ENCODE data around the gene FMNL3. TPM values are rescaled to one million over a fixed set of nuclear protein-coding genes. Genes with fewer than 3 reads are reported as not detected.

Gene FMNL3
- total RNA-seq, 1 donor from 2014 or later: 17.3 TPM

DNA sequence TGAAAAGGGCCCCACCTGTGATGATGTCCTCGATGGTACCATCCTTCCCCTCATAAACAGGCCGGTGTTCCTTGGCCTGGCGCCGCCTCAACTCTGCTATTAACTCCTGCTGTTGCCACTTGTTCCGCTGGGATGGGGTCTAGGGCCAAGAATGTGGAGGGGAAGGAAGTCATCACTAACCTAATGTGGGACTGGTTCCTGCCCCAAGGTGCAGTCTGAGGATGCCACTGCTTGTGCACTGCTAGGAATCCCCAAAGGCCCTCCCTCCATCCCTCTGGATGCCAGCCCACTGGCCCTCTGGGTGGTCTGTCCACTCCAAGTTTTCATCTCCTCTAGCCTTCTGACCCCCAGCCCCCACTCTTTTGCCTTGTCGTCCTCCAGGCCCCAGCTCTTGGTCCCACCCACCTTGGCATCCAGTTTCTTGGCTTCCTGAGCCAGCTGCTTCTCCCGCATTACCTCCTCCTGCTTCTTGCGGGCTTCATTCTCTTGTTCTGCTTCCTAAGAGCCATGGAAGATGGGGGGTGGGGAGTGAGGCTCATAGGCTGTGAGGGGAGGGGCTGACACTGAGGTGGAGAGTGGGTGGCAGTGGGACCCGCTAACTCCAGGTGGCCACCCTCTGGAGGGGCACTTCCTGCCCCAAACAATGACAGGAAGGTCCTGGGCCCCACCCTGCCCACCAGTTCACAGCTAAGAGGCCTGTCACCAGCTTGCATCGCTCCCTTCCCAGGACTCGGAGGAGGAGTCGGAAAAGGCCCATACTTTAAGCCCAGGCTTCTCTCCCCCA lies 60.1 kb downstream of the FMNL3 start:
- no peaks in the 10 kb centered on the region for H3K9me3 Mint-ChIP-seq
- no peak for TF ChIP-seq EZH2 (IDR thresholded peaks at IDR 0.05)
- TF ChIP-seq, protein P1, sequence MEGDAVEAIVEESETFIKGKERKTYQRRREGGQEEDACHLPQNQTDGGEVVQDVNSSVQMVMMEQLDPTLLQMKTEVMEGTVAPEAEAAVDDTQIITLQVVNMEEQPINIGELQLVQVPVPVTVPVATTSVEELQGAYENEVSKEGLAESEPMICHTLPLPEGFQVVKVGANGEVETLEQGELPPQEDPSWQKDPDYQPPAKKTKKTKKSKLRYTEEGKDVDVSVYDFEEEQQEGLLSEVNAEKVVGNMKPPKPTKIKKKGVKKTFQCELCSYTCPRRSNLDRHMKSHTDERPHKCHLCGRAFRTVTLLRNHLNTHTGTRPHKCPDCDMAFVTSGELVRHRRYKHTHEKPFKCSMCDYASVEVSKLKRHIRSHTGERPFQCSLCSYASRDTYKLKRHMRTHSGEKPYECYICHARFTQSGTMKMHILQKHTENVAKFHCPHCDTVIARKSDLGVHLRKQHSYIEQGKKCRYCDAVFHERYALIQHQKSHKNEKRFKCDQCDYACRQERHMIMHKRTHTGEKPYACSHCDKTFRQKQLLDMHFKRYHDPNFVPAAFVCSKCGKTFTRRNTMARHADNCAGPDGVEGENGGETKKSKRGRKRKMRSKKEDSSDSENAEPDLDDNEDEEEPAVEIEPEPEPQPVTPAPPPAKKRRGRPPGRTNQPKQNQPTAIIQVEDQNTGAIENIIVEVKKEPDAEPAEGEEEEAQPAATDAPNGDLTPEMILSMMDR (IDR thresholded peaks at IDR 0.05): no peak
- TF ChIP-seq EZH2phosphoT487 (IDR thresholded peaks at IDR 0.05): no peak
- Histone ChIP-seq H2AFZ (replicated peaks) (no peak overlapping the region), H3K36me3 (no peaks in the 10 kb centered on the region), H3K4me2 (no peak overlapping the region), H3K4me3 (no peak overlapping the region), H3K79me2 (ENCODE audit: low read depth) (no peaks in the 10 kb centered on the region), H3K9me3 (ENCODE audit: low read depth) (no peaks in the 10 kb centered on the region), H3K9ac (no peak overlapping the region), H3F3A (ENCODE audit: low read depth) (peaks cover 1% of the 10 kb centered on the region), H4K20me1 (ENCODE audit: low read depth) (no peaks in the 10 kb centered on the region), H3K27ac (no peak overlapping the region), H3K27me3 (no peaks in the 10 kb centered on the region), H3K4me1 (peaks cover 4% of the 10 kb centered on the region)
- H3K36me3 Mint-ChIP-seq: peaks cover 31% of the 10 kb centered on the region
- DNase-seq (ENCODE audit: low spot score): no peak
- no peak overlapping the region for H3K4me3 Mint-ChIP-seq
- H3K27ac Mint-ChIP-seq: no peak overlapping the region
- no peaks in the 10 kb centered on the region for H3K27me3 Mint-ChIP-seq (ENCODE audit: insufficient read depth, low read depth)
- peaks cover 10% of the 10 kb centered on the region for H3K4me1 Mint-ChIP-seq

DNA sequence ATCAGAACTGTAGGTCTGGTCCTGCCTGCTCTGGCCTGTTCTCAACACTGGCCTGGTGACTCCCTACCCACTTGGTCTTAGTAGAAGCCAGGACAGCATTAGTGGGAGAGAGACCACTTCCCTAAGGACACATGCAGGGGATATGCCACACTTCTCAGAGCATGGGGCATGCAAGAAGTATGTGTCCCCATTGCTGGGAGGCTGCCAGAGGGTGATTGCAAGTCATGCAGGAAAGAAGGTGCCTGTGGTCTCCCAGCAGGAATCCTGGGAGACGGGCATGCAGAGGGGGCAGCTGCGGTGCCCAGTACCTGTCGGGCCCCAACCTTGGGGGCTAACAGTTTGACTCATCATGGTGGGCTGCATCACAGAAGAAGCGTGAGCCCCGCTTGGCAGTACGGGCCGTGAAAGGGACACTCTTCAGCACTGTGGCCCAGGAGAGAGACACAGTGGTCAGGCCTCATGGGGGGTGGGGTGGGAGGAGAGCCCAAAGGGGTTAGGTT lies 60.8 kb downstream of the FMNL3 start:
- H3K9ac ChIP-seq: no peak overlapping the region
- H3K36me3 Mint-ChIP-seq: peaks cover 28% of the 10 kb centered on the region
- no peaks in the 10 kb centered on the region for H3K79me2 ChIP-seq (ENCODE audit: low read depth)
- no peaks in the 10 kb centered on the region for H3K27me3 ChIP-seq
- H3K4me1 Mint-ChIP-seq: peaks cover 5% of the 10 kb centered on the region
- H3K9me3 Mint-ChIP-seq: no peaks in the 10 kb centered on the region
- DNase-seq (ENCODE audit: low spot score): no peak
- H3K36me3 ChIP-seq: no peaks in the 10 kb centered on the region
- no peaks in the 10 kb centered on the region for H3F3A ChIP-seq (ENCODE audit: low read depth)
- no peak overlapping the region for H3K27ac Mint-ChIP-seq
- no peaks in the 10 kb centered on the region for H3K4me1 ChIP-seq
- H3K9me3 ChIP-seq (ENCODE audit: low read depth): no peaks in the 10 kb centered on the region
- H2AFZ ChIP-seq (replicated peaks): no peak overlapping the region
- H3K4me2 ChIP-seq: no peak overlapping the region
- TF ChIP-seq EZH2phosphoT487 (IDR thresholded peaks at IDR 0.05) (no peak), EZH2 (IDR thresholded peaks at IDR 0.05) (no peak)
- TF ChIP-seq, protein P1 (IDR thresholded peaks at IDR 0.05): no peak
- no peak overlapping the region for H3K4me3 ChIP-seq
- H3K27me3 Mint-ChIP-seq (ENCODE audit: insufficient read depth, low read depth): no peaks in the 10 kb centered on the region
- no peak overlapping the region for H3K4me3 Mint-ChIP-seq
- H4K20me1 ChIP-seq (ENCODE audit: low read depth): no peaks in the 10 kb centered on the region
- no peak overlapping the region for H3K27ac ChIP-seq

DNA sequence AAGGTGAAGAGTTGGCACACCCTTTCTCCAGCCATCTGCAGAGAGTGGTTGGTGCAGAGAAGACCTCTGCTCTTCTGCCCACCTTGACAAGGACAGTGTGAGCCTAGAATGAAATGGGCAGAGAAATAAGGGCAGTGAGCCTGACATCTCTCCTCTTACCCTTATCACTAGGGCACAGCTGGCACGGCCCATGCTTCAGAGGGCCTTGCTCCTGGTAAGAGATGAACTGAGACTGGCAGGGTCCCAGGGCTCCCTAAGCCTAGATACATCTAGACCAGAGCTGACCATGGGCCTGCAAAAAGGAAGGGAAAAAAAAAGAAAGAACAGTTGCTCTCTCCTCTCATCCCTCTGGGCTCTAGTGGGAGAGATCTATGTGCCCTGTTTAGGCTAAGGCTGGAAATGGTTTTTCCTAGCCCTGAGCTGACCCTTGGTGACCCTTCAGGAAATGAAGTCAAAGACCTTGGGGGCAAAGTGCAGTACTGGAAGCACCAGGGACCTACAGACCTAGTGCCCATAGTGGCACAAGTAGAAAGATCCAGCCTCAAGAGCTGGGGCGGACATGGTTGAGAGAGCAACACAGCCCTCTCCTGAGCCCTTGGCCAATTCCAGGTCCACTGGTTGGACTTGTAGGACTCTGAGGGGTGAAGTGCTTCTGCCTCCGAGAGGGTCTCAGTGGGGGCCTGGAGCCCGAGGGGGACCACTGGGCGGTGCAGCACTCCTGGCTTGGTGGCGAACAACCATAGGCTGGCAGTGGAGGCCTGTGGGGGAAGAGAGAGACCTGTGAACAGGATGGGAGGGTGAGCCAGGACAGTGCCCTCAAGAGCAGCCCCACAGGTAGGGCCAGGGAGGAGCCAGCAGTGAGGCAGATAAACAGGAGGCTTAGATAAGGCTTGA lies 61.8 kb downstream of the FMNL3 start:
- H3K4me1 ChIP-seq: no peaks in the 10 kb centered on the region
- TF ChIP-seq, protein P1 (IDR thresholded peaks at IDR 0.05): no peak
- TF ChIP-seq EZH2 (IDR thresholded peaks at IDR 0.05): no peak
- no peak for TF ChIP-seq EZH2phosphoT487 (IDR thresholded peaks at IDR 0.05)
- no peak overlapping the region for H3K27ac Mint-ChIP-seq
- H3K4me3 Mint-ChIP-seq: no peak overlapping the region
- DNase-seq (ENCODE audit: low spot score): no peak
- no peaks in the 10 kb centered on the region for H3K27me3 ChIP-seq
- H3K27ac ChIP-seq: no peak overlapping the region
- H3K9me3 Mint-ChIP-seq: no peaks in the 10 kb centered on the region
- H3K4me3 ChIP-seq: no peak overlapping the region
- no peaks in the 10 kb centered on the region for H3K9me3 ChIP-seq (ENCODE audit: low read depth)
- no peaks in the 10 kb centered on the region for H4K20me1 ChIP-seq (ENCODE audit: low read depth)
- H3K4me2 ChIP-seq: no peak overlapping the region
- no peaks in the 10 kb centered on the region for H3K36me3 ChIP-seq
- no peaks in the 10 kb centered on the region for H3K79me2 ChIP-seq (ENCODE audit: low read depth)
- peaks cover 30% of the 10 kb centered on the region for H3K36me3 Mint-ChIP-seq
- peaks cover 5% of the 10 kb centered on the region for H3K4me1 Mint-ChIP-seq
- H3F3A ChIP-seq (ENCODE audit: low read depth): no peaks in the 10 kb centered on the region
- H3K9ac ChIP-seq: no peak overlapping the region
- H2AFZ ChIP-seq (replicated peaks): no peak overlapping the region
- H3K27me3 Mint-ChIP-seq (ENCODE audit: insufficient read depth, low read depth): no peaks in the 10 kb centered on the region

Data from neural progenitor cell (in vitro differentiated cells).